ENCODE results near the gene TRPM2. TPM values are rescaled to one million over a fixed set of nuclear protein-coding genes. Genes with fewer than 3 reads are reported as not detected.

The TRPM2 gene
- total RNA-seq, 1 experiment from 2014 or later, result not detected

DNA sequence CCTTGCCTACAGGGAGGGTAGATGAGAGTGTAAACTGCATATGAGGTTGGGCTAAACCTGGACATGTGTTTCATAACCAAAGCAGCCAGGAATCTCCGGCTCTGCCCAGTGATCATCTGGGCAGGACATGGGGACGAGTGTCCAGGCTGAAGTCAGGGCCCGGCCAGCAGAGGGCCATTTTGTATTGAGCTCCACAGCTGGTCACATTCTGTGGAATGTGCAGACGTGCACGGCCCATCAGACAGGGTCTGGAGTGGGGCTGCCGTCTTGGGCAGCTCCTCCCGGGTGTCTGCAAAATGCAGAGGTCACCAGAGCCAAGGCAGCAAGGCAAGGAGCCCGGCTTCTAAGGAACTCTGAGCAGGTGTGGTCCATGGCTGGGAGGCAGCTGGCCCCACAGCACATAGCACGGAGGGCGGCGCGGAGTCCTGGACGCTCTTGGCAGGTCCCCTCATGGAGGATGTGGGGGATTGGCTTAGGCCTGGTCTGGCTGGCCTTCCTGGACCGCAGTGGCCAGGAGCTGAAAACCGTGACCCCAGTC lies 108.1 kb downstream of the TRPM2 start:
- no peak overlapping the region for H3K4me3 Mint-ChIP-seq (ENCODE audit: low read depth, unreplicated experiment)
- H3K27me3 Mint-ChIP-seq (ENCODE audit: unreplicated experiment), result peaks cover 29% of the 10 kb centered on the region
- no peak overlapping the region for H3K27ac Mint-ChIP-seq (ENCODE audit: unreplicated experiment)
- no TSS peak for BruUV-seq (replicated peaks)
- CTCF ChIA-PET, result interaction anchor here (0.8 to 1.2 kb wide), 2 partner anchors 19 to 123 kb away, joined by 3 to 6 read pairs; partner anchors contain the start of gene CFAP410
- no peak for DNase-seq
- TF ChIP-seq, protein P1, sequence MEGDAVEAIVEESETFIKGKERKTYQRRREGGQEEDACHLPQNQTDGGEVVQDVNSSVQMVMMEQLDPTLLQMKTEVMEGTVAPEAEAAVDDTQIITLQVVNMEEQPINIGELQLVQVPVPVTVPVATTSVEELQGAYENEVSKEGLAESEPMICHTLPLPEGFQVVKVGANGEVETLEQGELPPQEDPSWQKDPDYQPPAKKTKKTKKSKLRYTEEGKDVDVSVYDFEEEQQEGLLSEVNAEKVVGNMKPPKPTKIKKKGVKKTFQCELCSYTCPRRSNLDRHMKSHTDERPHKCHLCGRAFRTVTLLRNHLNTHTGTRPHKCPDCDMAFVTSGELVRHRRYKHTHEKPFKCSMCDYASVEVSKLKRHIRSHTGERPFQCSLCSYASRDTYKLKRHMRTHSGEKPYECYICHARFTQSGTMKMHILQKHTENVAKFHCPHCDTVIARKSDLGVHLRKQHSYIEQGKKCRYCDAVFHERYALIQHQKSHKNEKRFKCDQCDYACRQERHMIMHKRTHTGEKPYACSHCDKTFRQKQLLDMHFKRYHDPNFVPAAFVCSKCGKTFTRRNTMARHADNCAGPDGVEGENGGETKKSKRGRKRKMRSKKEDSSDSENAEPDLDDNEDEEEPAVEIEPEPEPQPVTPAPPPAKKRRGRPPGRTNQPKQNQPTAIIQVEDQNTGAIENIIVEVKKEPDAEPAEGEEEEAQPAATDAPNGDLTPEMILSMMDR (IDR thresholded peaks at IDR 0.05; ENCODE audit: unreplicated experiment), result no peak
- no peaks in the 10 kb centered on the region for H3K36me3 Mint-ChIP-seq (ENCODE audit: insufficient read depth, unreplicated experiment)
- H3K4me1 Mint-ChIP-seq (ENCODE audit: low read depth, unreplicated experiment), result no peaks in the 10 kb centered on the region
- intact Hi-C loops (cut with micrococcal nuclease; ENCODE audit: unreplicated experiment), result no loop called here
- peaks cover 3% of the 10 kb centered on the region for H3K9me3 Mint-ChIP-seq (ENCODE audit: low read depth, unreplicated experiment)

DNA sequence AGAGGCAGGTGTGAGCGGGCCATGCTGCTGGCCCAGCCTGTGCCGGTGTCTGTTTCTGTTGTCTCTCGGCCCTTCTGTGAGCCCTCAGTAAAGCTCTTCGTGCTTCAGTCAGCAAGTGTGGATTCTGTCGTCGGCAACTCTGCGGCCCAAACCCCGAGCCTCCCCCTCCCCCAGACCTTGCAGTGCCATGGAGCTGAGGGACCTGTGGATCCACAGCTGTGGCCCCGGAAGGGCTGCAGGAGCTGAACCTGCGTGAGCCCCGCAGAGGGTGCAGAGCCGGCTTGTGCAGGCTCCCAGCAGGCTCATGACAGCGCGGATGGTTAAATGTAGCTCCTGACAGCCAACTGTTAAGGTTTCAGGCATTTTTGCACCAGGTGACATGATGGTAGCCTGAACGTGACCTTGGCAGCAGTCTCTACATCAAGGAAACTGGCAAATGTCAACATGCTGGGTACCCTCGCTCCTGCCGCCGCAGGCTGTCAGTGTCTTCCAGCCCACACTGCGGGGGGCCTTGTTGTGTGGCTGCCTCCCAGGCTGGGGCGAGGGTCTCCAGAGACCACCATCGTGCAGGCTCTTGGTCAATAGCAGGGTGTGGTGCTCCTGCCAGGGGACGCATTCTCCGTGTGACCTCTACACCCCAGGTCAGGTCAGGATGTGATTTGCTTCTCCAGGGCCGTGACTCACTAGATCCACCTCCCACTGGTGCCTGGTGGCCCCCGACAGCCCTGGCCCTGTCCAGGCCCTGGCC lies 108.8 kb downstream of the TRPM2 start:
- peaks cover 34% of the 10 kb centered on the region for H3K27me3 Mint-ChIP-seq (ENCODE audit: unreplicated experiment)
- DNase-seq, result no peak
- no TSS peak for BruUV-seq (replicated peaks)
- no peaks in the 10 kb centered on the region for H3K4me1 Mint-ChIP-seq (ENCODE audit: low read depth, unreplicated experiment)
- CTCF ChIA-PET, result interaction anchor here (0.8 to 1.2 kb wide), 2 partner anchors 19 to 123 kb away, joined by 3 to 6 read pairs; partner anchors contain the start of gene CFAP410
- H3K9me3 Mint-ChIP-seq (ENCODE audit: low read depth, unreplicated experiment), result peaks cover 5% of the 10 kb centered on the region
- TF ChIP-seq, protein P1 (IDR thresholded peaks at IDR 0.05; ENCODE audit: unreplicated experiment), result no peak
- no peaks in the 10 kb centered on the region for H3K36me3 Mint-ChIP-seq (ENCODE audit: insufficient read depth, unreplicated experiment)
- intact Hi-C loops (cut with micrococcal nuclease; ENCODE audit: unreplicated experiment), result no loop called here
- H3K27ac Mint-ChIP-seq (ENCODE audit: unreplicated experiment), result no peak overlapping the region
- H3K4me3 Mint-ChIP-seq (ENCODE audit: low read depth, unreplicated experiment), result no peak overlapping the region

DNA sequence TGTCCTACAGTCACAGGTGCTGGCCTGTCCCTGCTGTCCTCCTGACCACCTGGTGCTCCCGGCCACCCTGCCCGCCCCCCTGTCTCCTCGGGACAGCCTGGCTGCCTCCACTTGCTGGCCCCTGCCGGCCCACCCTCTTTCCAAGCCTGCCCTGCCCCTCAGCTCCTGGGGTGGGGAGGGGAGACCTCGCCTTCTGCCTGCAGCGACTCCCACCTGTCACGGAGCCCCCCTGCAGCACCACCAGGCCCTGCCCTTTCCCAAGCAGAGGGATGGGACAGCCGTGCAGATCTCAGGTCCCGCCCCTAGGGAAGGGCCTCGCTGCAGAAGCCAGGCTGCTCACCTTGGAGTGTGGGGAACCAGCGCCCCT lies 109.4 kb downstream of the TRPM2 start:
- no peak overlapping the region for H3K27ac Mint-ChIP-seq (ENCODE audit: unreplicated experiment)
- intact Hi-C loops (cut with micrococcal nuclease; ENCODE audit: unreplicated experiment), result no loop called here
- CTCF ChIA-PET, result no interaction called here
- H3K9me3 Mint-ChIP-seq (ENCODE audit: low read depth, unreplicated experiment), result peaks cover 5% of the 10 kb centered on the region
- no peak for DNase-seq
- no peak overlapping the region for H3K4me3 Mint-ChIP-seq (ENCODE audit: low read depth, unreplicated experiment)
- H3K4me1 Mint-ChIP-seq (ENCODE audit: low read depth, unreplicated experiment), result no peaks in the 10 kb centered on the region
- H3K36me3 Mint-ChIP-seq (ENCODE audit: insufficient read depth, unreplicated experiment), result no peaks in the 10 kb centered on the region
- no TSS peak for BruUV-seq (replicated peaks)
- TF ChIP-seq, protein P1 (IDR thresholded peaks at IDR 0.05; ENCODE audit: unreplicated experiment), result no peak
- peaks cover 34% of the 10 kb centered on the region for H3K27me3 Mint-ChIP-seq (ENCODE audit: unreplicated experiment)

DNA sequence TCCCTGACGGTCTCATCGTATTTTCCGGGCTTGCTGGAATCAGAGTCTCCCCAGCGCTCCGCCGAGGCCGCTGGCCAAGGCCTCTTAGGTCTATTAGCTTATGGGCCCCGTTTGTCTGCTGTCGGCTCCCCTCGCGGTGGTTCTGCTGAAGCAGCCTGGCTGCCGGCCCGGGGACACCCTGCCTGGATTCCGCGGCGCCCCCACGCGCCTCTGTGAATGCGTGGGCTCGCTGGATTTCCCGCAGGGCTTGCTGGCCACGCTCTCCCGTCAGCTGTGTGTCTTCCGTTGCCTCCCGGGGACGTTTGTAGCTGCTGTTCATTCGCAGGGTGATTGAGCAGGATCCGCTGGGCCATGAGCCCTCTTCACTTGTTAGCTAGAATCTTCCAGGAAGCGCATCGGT lies 110.3 kb downstream of the TRPM2 start:
- no peak overlapping the region for H3K4me3 Mint-ChIP-seq (ENCODE audit: low read depth, unreplicated experiment)
- no peak overlapping the region for H3K27ac Mint-ChIP-seq (ENCODE audit: unreplicated experiment)
- H3K4me1 Mint-ChIP-seq (ENCODE audit: low read depth, unreplicated experiment), result no peaks in the 10 kb centered on the region
- intact Hi-C loops (cut with micrococcal nuclease; ENCODE audit: unreplicated experiment), result no loop called here
- no peaks in the 10 kb centered on the region for H3K36me3 Mint-ChIP-seq (ENCODE audit: insufficient read depth, unreplicated experiment)
- DNase-seq, result no peak
- no TSS peak for BruUV-seq (replicated peaks)
- peaks cover 5% of the 10 kb centered on the region for H3K9me3 Mint-ChIP-seq (ENCODE audit: low read depth, unreplicated experiment)
- CTCF ChIA-PET, result no interaction called here
- H3K27me3 Mint-ChIP-seq (ENCODE audit: unreplicated experiment), result peaks cover 34% of the 10 kb centered on the region
- TF ChIP-seq, protein P1 (IDR thresholded peaks at IDR 0.05; ENCODE audit: unreplicated experiment), result no peak
